K562 (cell line): ENCODE results near the gene SOS1.

Source experiments
- CTCF ChIP-seq, 3 experiments: IDR thresholded peaks in 2 of 3; conservative IDR thresholded peaks in 1 of 3; 2 replicates each; pipeline ENCODE4 v1.5.1; 2011 to 2012; ENCODE audit warnings: low read length in 3 of 3, mild to moderate bottlenecking in 3 of 3, control low read depth in 2 of 3, improper control_type of control experiment in 1 of 3, inconsistent platforms in 1 of 3, low read depth in 1 of 3, mixed read lengths in 1 of 3, moderate library complexity in 1 of 3; ENCODE audit not compliant: insufficient read depth in 2 of 3
- PHF20 ChIP-seq: fragments of 450-650 bp; IDR thresholded peaks from 2 replicates; pipeline ENCODE4 v1.6.1; 2018; ENCODE audit not compliant: partially characterized antibody
- ZNF696 ChIP-seq: fragments of 250-450 bp; sonication (Bioruptor Pico); conservative IDR thresholded peaks from 2 replicates; pipeline ENCODE4 v1.4.0; 2020; ENCODE audit warnings: mild to moderate bottlenecking, moderate library complexity
- TF ChIP-seq, protein P1 (sequence below): sonication (generic); formaldehyde crosslinking; IDR thresholded peaks from 2 replicates; pipeline ENCODE4 v1.8.1; 2023; ENCODE audit warnings: mild to moderate bottlenecking, missing genetic modification reagents

GRCh38 chr2:39139511-39140237 lies 18.8 kb upstream of the SOS1 start:
- TF ChIP-seq ZNF696 (CRISPR knock-in tag) (no peak), PHF20 (no peak), CTCF (IDR thresholded peaks at IDR 0.05 in 2 of 3, conservative IDR thresholded peaks at IDR 0.05 in 1 of 3; ENCODE audit: insufficient read depth in 2 of 3, low read depth in 1 of 3, low read length in 3 of 3) (no peak)
- TF ChIP-seq, protein P1, sequence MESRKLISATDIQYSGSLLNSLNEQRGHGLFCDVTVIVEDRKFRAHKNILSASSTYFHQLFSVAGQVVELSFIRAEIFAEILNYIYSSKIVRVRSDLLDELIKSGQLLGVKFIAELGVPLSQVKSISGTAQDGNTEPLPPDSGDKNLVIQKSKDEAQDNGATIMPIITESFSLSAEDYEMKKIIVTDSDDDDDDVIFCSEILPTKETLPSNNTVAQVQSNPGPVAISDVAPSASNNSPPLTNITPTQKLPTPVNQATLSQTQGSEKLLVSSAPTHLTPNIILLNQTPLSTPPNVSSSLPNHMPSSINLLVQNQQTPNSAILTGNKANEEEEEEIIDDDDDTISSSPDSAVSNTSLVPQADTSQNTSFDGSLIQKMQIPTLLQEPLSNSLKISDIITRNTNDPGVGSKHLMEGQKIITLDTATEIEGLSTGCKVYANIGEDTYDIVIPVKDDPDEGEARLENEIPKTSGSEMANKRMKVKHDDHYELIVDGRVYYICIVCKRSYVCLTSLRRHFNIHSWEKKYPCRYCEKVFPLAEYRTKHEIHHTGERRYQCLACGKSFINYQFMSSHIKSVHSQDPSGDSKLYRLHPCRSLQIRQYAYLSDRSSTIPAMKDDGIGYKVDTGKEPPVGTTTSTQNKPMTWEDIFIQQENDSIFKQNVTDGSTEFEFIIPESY (CRISPR knock-in tag), result no peak
